ENCODE results near the gene PPP1R36. TPM values are rescaled to one million over a fixed set of nuclear protein-coding genes. Genes with fewer than 3 reads are reported as not detected.

The PPP1R36 gene
- total and polyA plus RNA-seq, 2 of the 4 experiments (the other 2 are of a cell fraction), result 0.15 to 0.54 TPM

- Histone ChIP-seq H3K4me1 (ENCODE audit: control insufficient read depth, insufficient read depth, low read length) (no peaks in the 10 kb centered on the region), H2AK9ac (replicated peaks; ENCODE audit: low read depth, low read length, poor library complexity) (no peak overlapping the region), H3K79me1 (ENCODE audit: low read depth in 1 of 2, low read length in 2 of 2) (no peaks in the 10 kb centered on the region), H4K8ac (ENCODE audit: low read depth in 2 of 2, low read length in 2 of 2) (no peak overlapping the region), H2BK120ac (ENCODE audit: low read depth, low read length) (no peak overlapping the region), H3K4ac (ENCODE audit: low read depth, low read length) (no peak overlapping the region), H2BK15ac (ENCODE audit: low read depth, low read length) (no peak overlapping the region), H2AK5ac (ENCODE audit: low read depth, low read length) (no peak overlapping the region), H3K9me3 (ENCODE audit: control insufficient read depth, insufficient read depth, low read length) (no peaks in the 10 kb centered on the region), H3K36me3 (ENCODE audit: control insufficient read depth, insufficient read depth, low read length) (no peaks in the 10 kb centered on the region), H2AFZ (replicated peaks; ENCODE audit: low read length, poor library complexity) (no peak overlapping the region), H3K27me3 (ENCODE audit: control insufficient read depth, insufficient read depth, low read length) (no peaks in the 10 kb centered on the region), H3K4me3 (ENCODE audit: insufficient read depth, low read depth, low read length) (no peak overlapping the region), H3K9ac (ENCODE audit: low read depth, low read length) (no peak overlapping the region), H2BK5ac (ENCODE audit: low read depth, low read length, poor library complexity, severe bottlenecking) (no peak overlapping the region), H3K4me2 (ENCODE audit: low read depth, low read length) (no peak overlapping the region), H2BK20ac (ENCODE audit: low read depth, low read length) (no peak overlapping the region), H3K14ac (replicated peaks; ENCODE audit: low read depth, low read length) (no peak overlapping the region), H3K9me1 (ENCODE audit: insufficient read depth, low read length) (no peaks in the 10 kb centered on the region), H4K20me1 (ENCODE audit: insufficient read depth, low read length) (no peaks in the 10 kb centered on the region), H3K56ac (ENCODE audit: extremely low read depth, insufficient read depth, low read length) (no peak overlapping the region), H4K91ac (ENCODE audit: insufficient read depth, low read depth, low read length) (no peak overlapping the region), H3K27ac (ENCODE audit: insufficient read depth, low read length) (no peak overlapping the region), H3K23ac (ENCODE audit: low read depth, low read length) (no peak overlapping the region), H4K5ac (ENCODE audit: low read depth, low read length) (no peak overlapping the region), H3K18ac (ENCODE audit: low read depth, low read length) (no peak overlapping the region)
- ChIA-PET POLR2A (ENCODE audit: unreplicated experiment) (no interaction called here), CTCF (no interaction called here)
- DNase-seq (no peak), ATAC-seq (ENCODE audit: low read depth) (no peak)
- TF ChIP-seq POLR2A (IDR thresholded peaks at IDR 0.05; ENCODE audit: low read depth, low read length), result no peak
- no peak for TF ChIP-seq RAD21 (IDR thresholded peaks at IDR 0.05; ENCODE audit: low read length)
- no peak for TF ChIP-seq MAZ (IDR thresholded peaks at IDR 0.05; ENCODE audit: borderline replicate concordance, low read depth, low read length)
- no peak for TF ChIP-seq CTCF (conservative IDR thresholded peaks at IDR 0.05; ENCODE audit: low read depth, low read length)
- TF ChIP-seq RCOR1 (IDR thresholded peaks at IDR 0.05; ENCODE audit: insufficient replicate concordance, low read length), result no peak
- TF ChIP-seq SMC3 (IDR thresholded peaks at IDR 0.05; ENCODE audit: low read depth, low read length), result no peak
- no peak for TF ChIP-seq MAFK (IDR thresholded peaks at IDR 0.05; ENCODE audit: low read depth, low read length)
- TF ChIP-seq NFE2L2 (IDR thresholded peaks at IDR 0.05; ENCODE audit: low read depth, low read length), result no peak
- no peak for TF ChIP-seq FOS (IDR thresholded peaks at IDR 0.05; ENCODE audit: low read depth, low read length)
- no peak for TF ChIP-seq ELK1 (IDR thresholded peaks at IDR 0.05; ENCODE audit: borderline replicate concordance, low read depth, low read length)
- TF ChIP-seq MXI1 (IDR thresholded peaks at IDR 0.05; ENCODE audit: borderline replicate concordance, low read depth, low read length), result no peak
- TF ChIP-seq RFX5 (IDR thresholded peaks at IDR 0.05; ENCODE audit: low read depth, low read length), result no peak
- intact Hi-C loops (cut with micrococcal nuclease) (no loop called here), in situ Hi-C loops (cut with MboI; ENCODE audit: low sequenced_read_pairs) (no loop called here), dilution Hi-C loops (cut with HindIII; ENCODE audit: low sequenced_read_pairs, unreplicated experiment) (no loop called here)
- no TSS peak for BruUV-seq (replicated peaks)
- no CpG with 5 or more reads among the region's 2 CpGs for WGBS, 2 experiments (ENCODE audit: extremely low coverage in 2 of 2, insufficient read length in 1 of 2)
Observed at GRCh38 chr14:64581363-64581762, 31.6 kb downstream of the PPP1R36 start.
